ENCODE measurements around the gene MACROH2A1.

DNA sequence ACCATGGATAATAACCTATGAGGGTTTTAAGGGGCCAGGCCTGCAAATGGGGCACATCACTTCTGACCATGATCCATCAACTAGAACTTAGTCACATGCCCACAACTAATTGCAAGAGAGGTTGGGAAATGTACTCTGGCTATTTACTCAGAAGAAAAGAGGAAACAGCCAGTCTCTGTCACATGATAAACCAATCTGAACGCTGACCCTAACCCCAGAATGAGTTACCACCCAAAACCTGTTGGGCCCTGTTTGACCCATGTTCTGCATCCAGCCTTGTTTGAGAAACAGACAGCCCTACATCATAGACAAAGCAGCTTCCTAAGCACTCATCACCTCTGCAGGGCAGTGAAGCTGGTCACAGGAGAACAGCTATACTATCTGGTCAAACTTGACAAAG lies 5.8 kb downstream of the MACROH2A1 start:
- TF ChIP-seq, protein P1, sequence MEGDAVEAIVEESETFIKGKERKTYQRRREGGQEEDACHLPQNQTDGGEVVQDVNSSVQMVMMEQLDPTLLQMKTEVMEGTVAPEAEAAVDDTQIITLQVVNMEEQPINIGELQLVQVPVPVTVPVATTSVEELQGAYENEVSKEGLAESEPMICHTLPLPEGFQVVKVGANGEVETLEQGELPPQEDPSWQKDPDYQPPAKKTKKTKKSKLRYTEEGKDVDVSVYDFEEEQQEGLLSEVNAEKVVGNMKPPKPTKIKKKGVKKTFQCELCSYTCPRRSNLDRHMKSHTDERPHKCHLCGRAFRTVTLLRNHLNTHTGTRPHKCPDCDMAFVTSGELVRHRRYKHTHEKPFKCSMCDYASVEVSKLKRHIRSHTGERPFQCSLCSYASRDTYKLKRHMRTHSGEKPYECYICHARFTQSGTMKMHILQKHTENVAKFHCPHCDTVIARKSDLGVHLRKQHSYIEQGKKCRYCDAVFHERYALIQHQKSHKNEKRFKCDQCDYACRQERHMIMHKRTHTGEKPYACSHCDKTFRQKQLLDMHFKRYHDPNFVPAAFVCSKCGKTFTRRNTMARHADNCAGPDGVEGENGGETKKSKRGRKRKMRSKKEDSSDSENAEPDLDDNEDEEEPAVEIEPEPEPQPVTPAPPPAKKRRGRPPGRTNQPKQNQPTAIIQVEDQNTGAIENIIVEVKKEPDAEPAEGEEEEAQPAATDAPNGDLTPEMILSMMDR (conservative IDR thresholded peaks at IDR 0.05 in 1 of 2, IDR thresholded peaks at IDR 0.05 in 1 of 2; ENCODE audit: low read depth in 1 of 2, low read length in 2 of 2), result no peak
- TF ChIP-seq EZH2 (IDR thresholded peaks at IDR 0.05; ENCODE audit: low read length, missing control alignments), result no peak
